GM21576 (cell line): ENCODE results near the gene AMHR2.

Source experiments
- ATAC-seq: cut with Tn5 transposase; IDR thresholded peaks from one replicate; pipeline ENCODE4 v1.9.1; 2021; ENCODE audit warnings: mild to moderate bottlenecking, moderate library complexity; ENCODE audit not compliant: unreplicated experiment

Gene AMHR2

GRCh38 chr12:53479331-53479730, 55.7 kb downstream of the AMHR2 start:
- ATAC-seq: no peak

GRCh38 chr12:53480491-53481442, 57.1 kb downstream of the AMHR2 start:
- no peak for ATAC-seq
